Type B pancreatic cell (in vitro differentiated cells): ENCODE measurements around the gene TBXAS1. TPM values are rescaled to one million over a fixed set of nuclear protein-coding genes. Genes with fewer than 3 reads are reported as not detected.

ENCODE experiments used
- DNase-seq: peaks from one replicate; pipeline ENCODE4 v3.0.0; 2021; ENCODE audit warnings: mixed read lengths; ENCODE audit not compliant: unreplicated experiment; ENCODE audit errors: extremely low spot score
- H3K27ac Mint-ChIP-seq: 2 replicates; pipeline ENCODE4 v1.8.0; 2021; ENCODE audit warnings: mild to moderate bottlenecking, mixed read lengths
- H3K27me3 Mint-ChIP-seq: 2 replicates; pipeline ENCODE4 v1.8.0; 2021; ENCODE audit warnings: mixed read lengths
- H3K36me3 Mint-ChIP-seq: 2 replicates; pipeline ENCODE4 v1.8.0; 2021; ENCODE audit warnings: mixed read lengths
- H3K4me1 Mint-ChIP-seq: one replicate; pipeline ENCODE4 v1.8.0; 2021; ENCODE audit warnings: mixed read lengths; ENCODE audit not compliant: unreplicated experiment
- H3K4me3 Mint-ChIP-seq: 2 replicates; pipeline ENCODE4 v1.8.0; 2021; ENCODE audit warnings: mild to moderate bottlenecking, mixed read lengths
- H3K9me3 Mint-ChIP-seq: 2 replicates; pipeline ENCODE4 v1.8.0; 2021; ENCODE audit warnings: mixed read lengths
- total RNA-seq: library from RNA; stranded (reverse); gene quantifications from 2 replicates; pipeline ENCODE4 v1.2.1, GENCODE V29; 2021; ENCODE audit warnings: low replicate concordance
- TF ChIP-seq, protein P1 (sequence below): fragments of 200-600 bp; sonication (generic); conservative IDR thresholded peaks from 2 replicates; pipeline ENCODE4 v1.5.0; 2021; ENCODE audit warnings: antibody characterized with exemption, mild to moderate bottlenecking

The TBXAS1 gene
- total RNA-seq, 1 donor from 2014 or later, result 5.8 TPM

DNA sequence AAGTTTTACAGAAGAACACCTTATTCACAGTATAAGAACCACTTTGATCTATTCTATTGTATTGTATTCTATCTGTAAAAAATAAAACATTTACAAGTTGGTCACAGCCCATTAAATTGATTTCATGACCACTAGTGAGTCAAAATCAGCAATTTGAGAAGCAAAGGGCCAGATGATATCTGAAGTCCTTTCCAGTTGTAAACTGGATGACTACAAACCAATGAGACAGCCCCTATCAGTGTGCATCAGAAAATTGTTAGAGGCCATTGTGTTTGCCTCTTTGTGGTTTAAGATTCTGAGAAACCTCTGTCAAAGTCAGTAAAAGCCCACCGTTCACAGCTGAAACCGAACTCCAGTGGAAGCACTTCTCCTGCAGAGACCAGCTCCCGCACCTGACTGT lies 54.8 kb downstream of the TBXAS1 start:
- Mint-ChIP-seq H3K27me3 (peaks cover 2% of the 10 kb centered on the region), H3K9me3 (no peaks in the 10 kb centered on the region), H3K27ac (no peak overlapping the region), H3K4me3 (no peak overlapping the region), H3K36me3 (no peaks in the 10 kb centered on the region), H3K4me1 (peaks cover 14% of the 10 kb centered on the region)
- TF ChIP-seq, protein P1, sequence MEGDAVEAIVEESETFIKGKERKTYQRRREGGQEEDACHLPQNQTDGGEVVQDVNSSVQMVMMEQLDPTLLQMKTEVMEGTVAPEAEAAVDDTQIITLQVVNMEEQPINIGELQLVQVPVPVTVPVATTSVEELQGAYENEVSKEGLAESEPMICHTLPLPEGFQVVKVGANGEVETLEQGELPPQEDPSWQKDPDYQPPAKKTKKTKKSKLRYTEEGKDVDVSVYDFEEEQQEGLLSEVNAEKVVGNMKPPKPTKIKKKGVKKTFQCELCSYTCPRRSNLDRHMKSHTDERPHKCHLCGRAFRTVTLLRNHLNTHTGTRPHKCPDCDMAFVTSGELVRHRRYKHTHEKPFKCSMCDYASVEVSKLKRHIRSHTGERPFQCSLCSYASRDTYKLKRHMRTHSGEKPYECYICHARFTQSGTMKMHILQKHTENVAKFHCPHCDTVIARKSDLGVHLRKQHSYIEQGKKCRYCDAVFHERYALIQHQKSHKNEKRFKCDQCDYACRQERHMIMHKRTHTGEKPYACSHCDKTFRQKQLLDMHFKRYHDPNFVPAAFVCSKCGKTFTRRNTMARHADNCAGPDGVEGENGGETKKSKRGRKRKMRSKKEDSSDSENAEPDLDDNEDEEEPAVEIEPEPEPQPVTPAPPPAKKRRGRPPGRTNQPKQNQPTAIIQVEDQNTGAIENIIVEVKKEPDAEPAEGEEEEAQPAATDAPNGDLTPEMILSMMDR, result no peak
- DNase-seq, result no peak

DNA sequence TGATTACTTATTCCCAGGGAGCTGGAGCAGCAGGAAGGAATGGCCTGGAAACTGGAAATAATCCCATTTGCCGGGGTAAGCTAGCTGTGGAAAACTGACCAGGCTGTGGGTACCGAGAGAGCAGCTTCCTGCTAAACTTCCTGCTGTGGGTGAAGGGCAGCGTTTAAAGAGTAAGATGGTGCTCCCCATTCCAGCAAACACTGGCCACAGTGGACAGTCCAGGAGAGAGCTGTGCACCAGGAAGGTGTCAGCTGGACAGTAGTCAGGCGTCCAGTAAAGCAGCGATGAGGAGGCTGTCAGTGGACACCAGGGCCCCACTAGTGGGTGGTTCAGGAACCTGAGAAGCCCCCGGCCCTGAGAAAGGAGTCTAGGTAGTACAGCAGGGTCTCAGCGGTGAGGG lies 55.4 kb downstream of the TBXAS1 start:
- no peaks in the 10 kb centered on the region for H3K9me3 Mint-ChIP-seq
- H3K27ac Mint-ChIP-seq, result no peak overlapping the region
- peaks cover 2% of the 10 kb centered on the region for H3K27me3 Mint-ChIP-seq
- no peak overlapping the region for H3K4me3 Mint-ChIP-seq
- peaks cover 14% of the 10 kb centered on the region for H3K4me1 Mint-ChIP-seq
- no peak for DNase-seq
- H3K36me3 Mint-ChIP-seq, result no peaks in the 10 kb centered on the region
- TF ChIP-seq, protein P1, result no peak

DNA sequence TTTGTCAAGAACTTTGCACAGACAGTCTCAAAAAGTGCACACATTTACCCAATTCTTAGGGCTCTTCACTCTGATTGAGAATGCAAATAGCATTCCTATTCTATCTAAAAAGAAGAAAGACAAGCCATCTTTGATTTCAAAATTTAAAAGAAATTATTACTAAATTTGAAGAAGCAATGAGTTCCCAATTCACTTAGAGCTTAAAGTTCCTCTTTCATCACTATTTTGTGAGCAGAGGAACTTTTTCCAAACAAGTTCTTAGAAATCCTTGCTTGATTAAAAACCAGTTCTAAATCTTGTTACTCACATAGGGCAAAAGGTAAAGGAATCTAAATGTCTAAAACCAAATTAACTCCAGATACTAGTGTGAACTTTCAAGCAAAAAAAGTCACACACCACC lies 56.4 kb downstream of the TBXAS1 start:
- Mint-ChIP-seq H3K27me3 (peaks cover 2% of the 10 kb centered on the region), H3K36me3 (no peaks in the 10 kb centered on the region), H3K4me1 (peaks cover 14% of the 10 kb centered on the region), H3K9me3 (peaks cover under 1% of the 10 kb centered on the region), H3K27ac (no peak overlapping the region), H3K4me3 (no peak overlapping the region)
- TF ChIP-seq, protein P1, result no peak
- DNase-seq, result no peak

DNA sequence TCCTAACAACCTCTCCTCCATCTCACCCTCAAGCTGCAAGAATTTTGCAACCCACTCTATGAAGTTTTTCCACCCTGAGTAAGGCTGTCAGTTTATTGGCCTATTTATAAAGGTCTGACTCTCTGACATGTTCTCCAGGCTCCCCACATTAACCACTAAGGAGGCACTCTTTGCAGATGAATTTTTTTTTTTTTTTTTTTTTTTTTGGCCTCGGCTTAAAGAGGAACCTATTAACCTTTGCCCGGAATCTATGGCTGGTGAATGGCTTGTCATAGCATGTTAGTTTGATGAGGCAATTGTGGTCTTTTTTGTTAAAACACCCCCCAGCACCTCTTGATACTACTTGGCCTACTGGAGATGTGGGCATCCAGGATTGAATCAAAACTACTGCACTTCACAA lies 57.1 kb downstream of the TBXAS1 start:
- Mint-ChIP-seq H3K27ac (no peak overlapping the region), H3K36me3 (no peaks in the 10 kb centered on the region), H3K9me3 (peaks cover 5% of the 10 kb centered on the region), H3K4me3 (no peak overlapping the region), H3K27me3 (peaks cover 2% of the 10 kb centered on the region), H3K4me1 (peaks cover 14% of the 10 kb centered on the region)
- TF ChIP-seq, protein P1, result no peak
- no peak for DNase-seq

DNA sequence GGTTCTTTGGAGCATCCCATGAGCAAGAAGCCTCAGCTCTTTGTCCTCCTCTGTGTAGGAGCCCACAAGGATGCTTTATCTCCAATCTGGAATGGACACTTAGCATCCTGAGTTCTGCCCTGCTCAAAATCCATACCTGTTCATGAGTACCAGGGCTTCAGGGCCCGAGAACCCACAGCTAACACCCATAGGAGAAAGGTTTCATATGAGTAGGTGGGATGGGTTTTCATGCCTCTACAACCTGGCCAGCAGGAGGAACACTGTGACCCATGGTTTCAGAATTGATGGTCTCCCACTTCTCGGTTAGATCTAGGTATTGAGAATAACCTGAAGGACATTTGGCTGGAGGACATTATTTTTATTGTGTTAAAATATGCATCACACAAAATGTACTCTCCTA lies 57.8 kb downstream of the TBXAS1 start:
- Mint-ChIP-seq H3K27ac (no peak overlapping the region), H3K4me1 (peaks cover 14% of the 10 kb centered on the region), H3K4me3 (no peak overlapping the region), H3K27me3 (peaks cover 2% of the 10 kb centered on the region), H3K36me3 (no peaks in the 10 kb centered on the region), H3K9me3 (peaks cover 5% of the 10 kb centered on the region)
- DNase-seq, result no peak
- TF ChIP-seq, protein P1, result no peak

DNA sequence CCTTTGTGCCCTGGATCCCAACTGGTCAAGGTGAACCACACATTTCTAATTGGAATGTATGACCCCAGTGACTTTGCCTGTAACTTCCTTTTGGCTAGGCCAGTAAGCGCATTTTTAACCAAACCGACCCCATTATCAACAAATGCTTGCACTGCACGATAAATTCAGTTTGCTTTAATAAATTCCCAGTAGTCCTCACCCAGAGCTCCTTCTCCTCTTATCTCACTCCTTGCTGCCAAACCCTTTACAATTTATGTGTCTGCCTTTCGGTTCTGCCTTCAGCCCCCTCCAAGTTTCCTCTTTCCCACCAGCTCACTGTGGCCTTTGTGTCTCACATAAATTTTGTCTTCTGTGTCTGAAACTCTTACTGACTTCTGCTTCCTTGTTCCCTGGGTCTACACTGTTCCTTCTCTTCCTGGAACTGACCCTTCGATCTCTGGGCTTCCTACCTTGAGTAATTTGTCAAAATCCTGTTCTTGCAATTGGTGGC lies 59.0 kb downstream of the TBXAS1 start:
- no peak overlapping the region for H3K27ac Mint-ChIP-seq
- no peaks in the 10 kb centered on the region for H3K27me3 Mint-ChIP-seq
- no peaks in the 10 kb centered on the region for H3K36me3 Mint-ChIP-seq
- TF ChIP-seq, protein P1, result no peak
- peaks cover 18% of the 10 kb centered on the region for H3K4me1 Mint-ChIP-seq
- peaks cover 5% of the 10 kb centered on the region for H3K9me3 Mint-ChIP-seq
- DNase-seq, result no peak
- no peak overlapping the region for H3K4me3 Mint-ChIP-seq
